K562 (cell line): Measurements from ENCODE around the gene SERTAD3. TPM values are rescaled to one million over a fixed set of nuclear protein-coding genes. Genes with fewer than 3 reads are reported as not detected.
A peak's percentile ranks its signal among the peaks of the same experiment; 100 is the strongest.

ENCODE experiments used
- ATAC-seq: fragments of 200-7000 bp; cut with Tn5 transposase; 3 replicates; pipeline ENCODE4 v1.9.1; 2020; ENCODE audit warnings: moderate library complexity
- BruUV-seq: library from RNA; stranded (reverse); fragments of 400-500 nt; replicated peaks from 2 replicates; lab custom pipeline; 2021; lab: Mats Ljungman, UMichigan
- CTCF ChIA-PET: fragments of 300-600 bp; formaldehyde crosslinking; extraction: SDS; loops from one replicate; lab custom pipeline; 2021; ENCODE audit warnings: low intra/inter-chr PET ratio; lab: Yijun Ruan, JAX
- POLR2A ChIA-PET: fragments of 300-600, 350-650 bp; sonication (Branson Sonifier 250); formaldehyde crosslinking; extraction: SDS; loops from one replicate; lab custom pipeline; 2021; ENCODE audit warnings: antibody characterized with exemption, inconsistent platforms; lab: Yijun Ruan, JAX
- DNase-seq, 4 experiments: peaks; one replicate each; pipeline versions ENCODE4 v3.0.0 to v3.0.0-alpha.2; 2011 to 2018; ENCODE audit warnings: low spot score in 3 of 4, mixed read lengths in 3 of 4; ENCODE audit errors: extremely low read depth in 1 of 4
- FAIRE-seq: peaks from 2 replicates; lab custom pipeline; 2011; peaks lifted over from hg19 to GRCh38; lab: Jason Lieb, UNC
- H2AFZ ChIP-seq: 2 replicates; pipeline ENCODE4 v1.6.0; 2011; ENCODE audit warnings: low read depth, low read length, control low read depth, inconsistent platforms
- H3K27ac ChIP-seq: fragments of 200-600 bp; 3 replicates; pipeline ENCODE4 v1.8.0; 2011; ENCODE audit warnings: low read depth, mild to moderate bottlenecking, control low read depth, inconsistent platforms, low read length, moderate library complexity, mixed read lengths; ENCODE audit errors: extremely low read depth
- H3K27me3 ChIP-seq, 2 experiments: fragments of 300-600 bp in 1 of 2; 2 replicates in 1 of 2; 3 replicates in 1 of 2; pipeline versions ENCODE4 v1.6.0 to v1.8.0; 2011; ENCODE audit warnings: inconsistent platforms in 2 of 2, low read length in 2 of 2, mild to moderate bottlenecking in 1 of 2, mixed read lengths in 1 of 2, moderate library complexity in 1 of 2; ENCODE audit not compliant: control insufficient read depth in 2 of 2, insufficient read depth in 2 of 2
- H3K36me3 ChIP-seq: fragments of 300-600 bp; 3 replicates; pipeline ENCODE4 v1.8.0; 2011; ENCODE audit warnings: mild to moderate bottlenecking, low read length, inconsistent platforms; ENCODE audit not compliant: control insufficient read depth, insufficient read depth
- H3K4me1 ChIP-seq, 2 experiments: fragments of 200-600 bp in 1 of 2; replicated peaks in 1 of 2; 2 replicates in 1 of 2; 3 replicates in 1 of 2; pipeline versions ENCODE4 v1.5.1 to v1.8.0; 2011; ENCODE audit warnings: inconsistent platforms in 2 of 2, low read length in 2 of 2, mild to moderate bottlenecking in 1 of 2, mixed read lengths in 1 of 2, moderate library complexity in 1 of 2; ENCODE audit not compliant: control insufficient read depth in 2 of 2, insufficient read depth in 2 of 2
- H3K4me2 ChIP-seq: 2 replicates; pipeline ENCODE4 v1.6.1; 2011; ENCODE audit warnings: low read length, control low read depth, inconsistent platforms, mixed read lengths; ENCODE audit not compliant: insufficient read depth
- H3K4me3 ChIP-seq: fragments of 200-600 bp; sonication (generic), shearing (Covaris generic); 2 replicates; pipeline ENCODE4 v1.5.1; 2016; ENCODE audit warnings: control low read depth, inconsistent platforms
- H3K79me2 ChIP-seq: fragments of 200-600 bp; 3 replicates; pipeline ENCODE4 v1.8.0; 2011; ENCODE audit warnings: low read length, inconsistent platforms; ENCODE audit not compliant: control insufficient read depth, insufficient read depth
- H3K9ac ChIP-seq, 2 experiments: 2 replicates each; pipeline versions ENCODE4 v1.6.0 to v1.6.1; 2011; ENCODE audit warnings: low read depth in 2 of 2, low read length in 2 of 2, control low read depth in 1 of 2, inconsistent platforms in 1 of 2, mild to moderate bottlenecking in 1 of 2, mixed read lengths in 1 of 2; ENCODE audit not compliant: insufficient read depth in 1 of 2
- H3K9me1 ChIP-seq: one replicate; pipeline ENCODE4 v1.6.0; 2011; ENCODE audit warnings: inconsistent platforms, mild to moderate bottlenecking, low read length, moderate library complexity; ENCODE audit not compliant: control insufficient read depth, insufficient read depth
- H3K9me3 ChIP-seq: replicated peaks from 2 replicates; pipeline ENCODE4 v1.5.1; 2011; ENCODE audit warnings: low read depth, low read length, inconsistent platforms; ENCODE audit not compliant: control insufficient read depth, insufficient read depth
- H4K20me1 ChIP-seq: replicated peaks from 2 replicates; pipeline ENCODE4 v1.6.1; 2011; ENCODE audit warnings: low read length, inconsistent platforms, mixed read lengths; ENCODE audit not compliant: control insufficient read depth, insufficient read depth
- ARHGAP35 ChIP-seq: fragments of 450-650 bp; IDR thresholded peaks from 2 replicates; pipeline ENCODE4 v1.6.1; 2018; ENCODE audit not compliant: partially characterized antibody
- ARID3B ChIP-seq: fragments of 250-450 bp; sonication (Bioruptor Pico); IDR thresholded peaks from 2 replicates; pipeline ENCODE4 v1.4.0; 2020; ENCODE audit warnings: borderline replicate concordance
- BHLHE40 ChIP-seq: IDR thresholded peaks from 2 replicates; pipeline ENCODE4 v1.6.1; 2011; ENCODE audit warnings: low read length, improper control_type of control experiment
- CSDE1 ChIP-seq, 2 experiments: fragments of 450-650 bp; IDR thresholded peaks; 2 replicates each; pipeline ENCODE4 v1.6.1; 2016; ENCODE audit warnings: mild to moderate bottlenecking in 1 of 2
- CXXC5 ChIP-seq: fragments of 250-450 bp; sonication (Bioruptor Pico); IDR thresholded peaks from 2 replicates; pipeline ENCODE4 v1.8.0; 2022; ENCODE audit warnings: inconsistent platforms, mild to moderate bottlenecking, moderate library complexity
- JUND ChIP-seq, 2 experiments: IDR thresholded peaks; 2 replicates in 1 of 2; 3 replicates in 1 of 2; pipeline ENCODE4 v1.6.1; 2011; ENCODE audit warnings: borderline replicate concordance in 2 of 2, low read depth in 2 of 2, low read length in 2 of 2, improper control_type of control experiment in 1 of 2, missing biosample characterization in 1 of 2, missing genetic modification characterization in 1 of 2, missing genetic modification reagents in 1 of 2
- NR2C2 ChIP-seq, 2 experiments: fragments of 200-800 bp in 1 of 2; sonication (Bioruptor generic) in 1 of 2; sonication (generic) in 1 of 2; formaldehyde crosslinking in 1 of 2; IDR thresholded peaks; 2 replicates each; pipeline versions ENCODE4 v1.6.1 to v1.8.0; 2016 to 2022; ENCODE audit warnings: mild to moderate bottlenecking in 1 of 2, missing compliant biosample characterization in 1 of 2, missing genetic modification characterization in 1 of 2, missing genetic modification reagents in 1 of 2
- RBM25 ChIP-seq: fragments of 200-400 bp; formaldehyde crosslinking; IDR thresholded peaks from 2 replicates; pipeline ENCODE4 v1.6.1; 2018; ENCODE audit warnings: low read length, low read depth, moderate library complexity; ENCODE audit not compliant: severe bottlenecking
- SIN3B ChIP-seq: fragments of 450-650 bp; IDR thresholded peaks from 2 replicates; pipeline ENCODE4 v1.6.1; 2017; ENCODE audit warnings: low read depth, mild to moderate bottlenecking, moderate library complexity
- STAT5A ChIP-seq: IDR thresholded peaks from 2 replicates; pipeline ENCODE4 v1.6.1; 2012; ENCODE audit warnings: low read length, inconsistent platforms, borderline replicate concordance
- TBP ChIP-seq: optimal IDR thresholded peaks from 2 replicates; pipeline ENCODE3; 2011; ENCODE audit warnings: low read depth, low read length, improper control_type of control experiment
- ZFP36 ChIP-seq: fragments of 150-350 bp; IDR thresholded peaks from 2 replicates; pipeline ENCODE4 v1.6.1; 2018; ENCODE audit warnings: low read length, low read depth; ENCODE audit not compliant: partially characterized antibody
- ZNF212 ChIP-seq: fragments of 450-650 bp; formaldehyde crosslinking; IDR thresholded peaks from 2 replicates; pipeline ENCODE4 v1.4.0; 2020; ENCODE audit warnings: mild to moderate bottlenecking
- ZNF561 ChIP-seq: fragments of 450-650 bp; formaldehyde crosslinking; conservative IDR thresholded peaks from 2 replicates; pipeline ENCODE4 v1.4.0; 2020; ENCODE audit warnings: mild to moderate bottlenecking, moderate library complexity
- WGBS: fragments of 100-300 bp; shearing (Covaris generic); methylation state at CpG from one replicate; pipeline ENCODE4 v1.1.6; 2016; ENCODE audit warnings: low coverage, mixed read lengths; ENCODE audit not compliant: insufficient coverage; ENCODE audit errors: missing lambda C conversion rate; 5-methylcytosine and 5-hydroxymethylcytosine counted together
- in situ Hi-C: fragments of 300-500 bp; cut with MboI; formaldehyde crosslinking; loops from 4 replicates; pipeline ENCODE4 v1.15.0; 2018; ENCODE audit warnings: inconsistent platforms, mixed read lengths
- intact Hi-C: fragments of 100-400 bp; cut with micrococcal nuclease; formaldehyde crosslinking; loops from 2 replicates; pipeline ENCODE4 v1.14.2; 2022
- polyA plus RNA-seq, 8 experiments: library from polyadenylated mRNA; depleted of rRNA in 4 of 8; stranded (reverse) in 5 of 8; unstranded in 3 of 8; fragments of >200 nt; fragmentation: Nextera tagmentation in 2 of 8; fragmentation: Illumina TruSeq in 1 of 8; extraction: Ambion mirVana in 2 of 8; extraction: Trizol in 1 of 8; gene quantifications; 2 replicates each; pipeline versions ENCODE4 v1.2.1 to v1.2.3, GENCODE V29; 2011 to 2014; ENCODE audit warnings: inconsistent platforms in 1 of 8, missing spikeins in 1 of 8
- total RNA-seq, 7 experiments: library from RNA; depleted of rRNA in 6 of 7; stranded (reverse); fragments of >200 nt in 6 of 7; fragmentation: Illumina TruSeq in 2 of 7; extraction: Trizol in 2 of 7; gene quantifications; 2 replicates each; pipeline versions ENCODE4 v1.2.1 to v1.2.3, GENCODE V29; 2011 to 2021; ENCODE audit warnings: low replicate concordance in 1 of 7
- TF ChIP-seq, protein P1 (sequence below): sonication (generic); formaldehyde crosslinking; IDR thresholded peaks from 2 replicates; pipeline ENCODE4 v1.8.0; 2023; ENCODE audit warnings: mild to moderate bottlenecking, missing genetic modification reagents

The SERTAD3 gene
- total and polyA plus RNA-seq, 9 of the 15 experiments (the other 6 are each of a cell fraction or from before 2014, with no cell fraction given) = 5.4 to 28.9 (median 17.5) TPM

GRCh38 chr19:40465557-40466218 is 21.6 kb upstream of the SERTAD3 start, which contains the start of gene BLVRB:
Gene BLVRB, minus strand, starts transcription at chr19:40465745. Its CDS starts 57 bp downstream, at chr19:40465688.
- peaks cover 52% of the 10 kb centered on the region for H3K79me2 ChIP-seq
- POLR2A ChIA-PET = interaction anchor here (0.6 to 4.0 kb wide), 19 partner anchors 10 to 333 kb away, joined by 3 to 43 read pairs (median 4); partner anchors contain the start of genes EGLN2, SERTAD1 and SERTAD3
- peak; percentile 99 for FAIRE-seq
- peaks cover 17% of the 10 kb centered on the region for H3K36me3 ChIP-seq
- H3K4me3 ChIP-seq = peak within 1 kb of the TSS; percentile 91
- peak within 1 kb of the TSS; percentile 96 for H3K27ac ChIP-seq
- in situ Hi-C loops (no loop called here), intact Hi-C loops (loop anchor here (2.0 kb wide), 1 partner anchor 63 kb away; no protein-coding TSS in a partner anchor)
- peak within 1 kb of the TSS; percentile 91 for H2AFZ ChIP-seq
- peak; percentile 92 for ATAC-seq
- peaks cover 23 to 57% of the 10 kb centered on the region in 2 experiments; a peak in 4 of 5 replicates for H3K4me1 ChIP-seq
- under 1% methylated on average over 38 of the region's 54 CpGs for WGBS
- CTCF ChIA-PET = interaction anchor here (0.5 to 1.9 kb wide), 2 partner anchors 153 to 169 kb away, joined by 3 to 12 read pairs; no protein-coding TSS in a partner anchor
- H3K9ac ChIP-seq = peak within 1 kb of the TSS; percentile 96 to 99
- H4K20me1 ChIP-seq = peaks cover 7% of the 10 kb centered on the region
- H3K9me3 ChIP-seq = no peaks in the 10 kb centered on the region; the same call in 1 of the 2 replicates
- no peaks in the 10 kb centered on the region for H3K27me3 ChIP-seq
- peak within 1 kb of the TSS; percentile 93 for H3K4me2 ChIP-seq
- peaks cover 4% of the 10 kb centered on the region for H3K9me1 ChIP-seq
- peak; percentile 96 to 100 (median 98) for DNase-seq
- no TSS peak for BruUV-seq
- TF ChIP-seq ZFP36 = no peak
- no peak for TF ChIP-seq ZNF212 (CRISPR knock-in tag)
- TF ChIP-seq JUND (IDR thresholded peaks at IDR 0.05; ENCODE audit: borderline replicate concordance, low read depth, low read length) = peak; percentile 15; the same call in 1 of the 2 replicates
- TF ChIP-seq JUND (tag; IDR thresholded peaks at IDR 0.05; ENCODE audit: borderline replicate concordance, low read depth, low read length) = no peak; the same call in 2 of the 3 replicates
- TF ChIP-seq CXXC5 (CRISPR knock-in tag) = peak; percentile 39
- TF ChIP-seq CSDE1 (IDR thresholded peaks at IDR 0.05) = no peak
- TF ChIP-seq BHLHE40 = peak; percentile 97
- TF ChIP-seq STAT5A = no peak
- TF ChIP-seq ZNF561 (CRISPR knock-in tag) = 0 out of 2 replicates have a peak, but pooled peaks have one; percentile 16
- no peak for TF ChIP-seq NR2C2 (CRISPR knock-in tag; IDR thresholded peaks at IDR 0.05)
- TF ChIP-seq NR2C2 (tag; IDR thresholded peaks at IDR 0.05) = peak; percentile 85
- TF ChIP-seq ARID3B (CRISPR knock-in tag) = 0 out of 2 replicates have a peak, but pooled peaks have one; percentile 18
- TF ChIP-seq SIN3B = no peak
- TF ChIP-seq ARHGAP35 = peak; percentile 81
- TF ChIP-seq RBM25 = peak; percentile 62
- peak; percentile 80 for TF ChIP-seq TBP
- TF ChIP-seq, protein P1, sequence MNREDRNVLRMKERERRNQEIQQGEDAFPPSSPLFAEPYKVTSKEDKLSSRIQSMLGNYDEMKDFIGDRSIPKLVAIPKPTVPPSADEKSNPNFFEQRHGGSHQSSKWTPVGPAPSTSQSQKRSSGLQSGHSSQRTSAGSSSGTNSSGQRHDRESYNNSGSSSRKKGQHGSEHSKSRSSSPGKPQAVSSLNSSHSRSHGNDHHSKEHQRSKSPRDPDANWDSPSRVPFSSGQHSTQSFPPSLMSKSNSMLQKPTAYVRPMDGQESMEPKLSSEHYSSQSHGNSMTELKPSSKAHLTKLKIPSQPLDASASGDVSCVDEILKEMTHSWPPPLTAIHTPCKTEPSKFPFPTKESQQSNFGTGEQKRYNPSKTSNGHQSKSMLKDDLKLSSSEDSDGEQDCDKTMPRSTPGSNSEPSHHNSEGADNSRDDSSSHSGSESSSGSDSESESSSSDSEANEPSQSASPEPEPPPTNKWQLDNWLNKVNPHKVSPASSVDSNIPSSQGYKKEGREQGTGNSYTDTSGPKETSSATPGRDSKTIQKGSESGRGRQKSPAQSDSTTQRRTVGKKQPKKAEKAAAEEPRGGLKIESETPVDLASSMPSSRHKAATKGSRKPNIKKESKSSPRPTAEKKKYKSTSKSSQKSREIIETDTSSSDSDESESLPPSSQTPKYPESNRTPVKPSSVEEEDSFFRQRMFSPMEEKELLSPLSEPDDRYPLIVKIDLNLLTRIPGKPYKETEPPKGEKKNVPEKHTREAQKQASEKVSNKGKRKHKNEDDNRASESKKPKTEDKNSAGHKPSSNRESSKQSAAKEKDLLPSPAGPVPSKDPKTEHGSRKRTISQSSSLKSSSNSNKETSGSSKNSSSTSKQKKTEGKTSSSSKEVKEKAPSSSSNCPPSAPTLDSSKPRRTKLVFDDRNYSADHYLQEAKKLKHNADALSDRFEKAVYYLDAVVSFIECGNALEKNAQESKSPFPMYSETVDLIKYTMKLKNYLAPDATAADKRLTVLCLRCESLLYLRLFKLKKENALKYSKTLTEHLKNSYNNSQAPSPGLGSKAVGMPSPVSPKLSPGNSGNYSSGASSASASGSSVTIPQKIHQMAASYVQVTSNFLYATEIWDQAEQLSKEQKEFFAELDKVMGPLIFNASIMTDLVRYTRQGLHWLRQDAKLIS (CRISPR knock-in tag) = peak; percentile 18; the same call in 1 of the 2 replicates
